ENCODE data around the gene DIDO1. TPM values are rescaled to one million over a fixed set of nuclear protein-coding genes. Genes with fewer than 3 reads are reported as not detected.

The DIDO1 gene
- total RNA-seq, 4 donors from 2014 or later, result 24.2 to 39.3 (median 28.7) TPM

GRCh38 chr20:62906647-62907375, 19.5 kb downstream of the DIDO1 start:
- H3K4me1 ChIP-seq, result peaks cover 0 to 6% of the 10 kb centered on the region in 2 donors
- ATAC-seq (no peak), DNase-seq (no peak)
- H3K27ac ChIP-seq, result peak overlapping the region in 2 of 4 donors; percentile 27 to 44
- no peak overlapping the region for H3K4me3 ChIP-seq
- in situ Hi-C loops (cut with MboI; ENCODE audit: low sequenced_read_pairs in 4 of 4) (no loop called here), intact Hi-C loops (cut with DNase I; ENCODE audit: low total_unique reads) (no loop called here)
- TF ChIP-seq POLR2A (IDR thresholded peaks at IDR 0.05), result no peak
- no peak for TF ChIP-seq CTCF (IDR thresholded peaks at IDR 0.05 in 4 of 5, conservative IDR thresholded peaks at IDR 0.05 in 1 of 5)
- no peaks in the 10 kb centered on the region for H3K9me3 ChIP-seq
- H3K27me3 ChIP-seq, result no peaks in the 10 kb centered on the region
- peaks cover 5 to 94% of the 10 kb centered on the region in 2 donors for H3K36me3 ChIP-seq

GRCh38 chr20:62906209-62906608, 20.1 kb downstream of the DIDO1 start:
- peaks cover 5 to 88% of the 10 kb centered on the region in 2 donors for H3K36me3 ChIP-seq
- in situ Hi-C loops (cut with MboI; ENCODE audit: low sequenced_read_pairs in 4 of 4) (no loop called here), intact Hi-C loops (cut with DNase I; ENCODE audit: low total_unique reads) (no loop called here)
- DNase-seq, result peak; percentile 65 to 77
- peak overlapping the region in 2 of 4 donors; percentile 27 to 44 for H3K27ac ChIP-seq
- ATAC-seq, result peak; percentile 82 to 88
- H3K27me3 ChIP-seq, result no peaks in the 10 kb centered on the region
- no peaks in the 10 kb centered on the region for H3K9me3 ChIP-seq
- peaks cover 0 to 6% of the 10 kb centered on the region in 2 donors for H3K4me1 ChIP-seq
- TF ChIP-seq CTCF (IDR thresholded peaks at IDR 0.05 in 4 of 5, conservative IDR thresholded peaks at IDR 0.05 in 1 of 5) (no peak), POLR2A (IDR thresholded peaks at IDR 0.05) (no peak)
- H3K4me3 ChIP-seq, result no peak overlapping the region

GRCh38 chr20:62905536-62906117, 20.7 kb downstream of the DIDO1 start:
- TF ChIP-seq CTCF (IDR thresholded peaks at IDR 0.05 in 4 of 5, conservative IDR thresholded peaks at IDR 0.05 in 1 of 5) (no peak), POLR2A (IDR thresholded peaks at IDR 0.05) (no peak)
- intact Hi-C loops (cut with DNase I; ENCODE audit: low total_unique reads) (no loop called here), in situ Hi-C loops (cut with MboI; ENCODE audit: low sequenced_read_pairs in 4 of 4) (no loop called here)
- ATAC-seq, result no peak
- H3K36me3 ChIP-seq, result peaks cover 5 to 83% of the 10 kb centered on the region in 2 donors
- peaks cover under 1 to 8% of the 10 kb centered on the region in 2 donors for H3K4me1 ChIP-seq
- H3K27ac ChIP-seq, result no peak overlapping the region
- no peak overlapping the region for H3K4me3 ChIP-seq
- no peak for DNase-seq
- H3K27me3 ChIP-seq, result no peaks in the 10 kb centered on the region
- H3K9me3 ChIP-seq, result no peaks in the 10 kb centered on the region

- DNase-seq (no peak), ATAC-seq (no peak)
- Histone ChIP-seq H3K36me3 (peaks cover 5 to 58% of the 10 kb centered on the region in 2 donors), H3K27me3 (peaks cover 0 to 3% (median 0%) of the 10 kb centered on the region in 3 donors), H3K4me3 (no peak overlapping the region), H3K4me1 (peaks cover 11 to 12% of the 10 kb centered on the region in 2 donors), H3K27ac (no peak overlapping the region), H3K9me3 (no peaks in the 10 kb centered on the region)
- TF ChIP-seq CTCF (IDR thresholded peaks at IDR 0.05 in 4 of 5, conservative IDR thresholded peaks at IDR 0.05 in 1 of 5), result no peak
- no peak for TF ChIP-seq POLR2A (IDR thresholded peaks at IDR 0.05)
- intact Hi-C loops (cut with DNase I; ENCODE audit: low total_unique reads), result no loop called here
- in situ Hi-C loops (cut with MboI; ENCODE audit: low sequenced_read_pairs in 4 of 4), result no loop called here
Observed at GRCh38 chr20:62902926-62903615, 23.2 kb downstream of the DIDO1 start.

Data from gastrocnemius medialis (tissue), 4 donors.